ENCODE data around the gene LIN7A. TPM values are rescaled to one million over a fixed set of nuclear protein-coding genes. Genes with fewer than 3 reads are reported as not detected.

The LIN7A gene
- total and polyA plus RNA-seq, 2 of the 8 experiments (the other 6 are each of a cell fraction or from before 2014, with no cell fraction given): 5.8 to 22.0 TPM

DNA sequence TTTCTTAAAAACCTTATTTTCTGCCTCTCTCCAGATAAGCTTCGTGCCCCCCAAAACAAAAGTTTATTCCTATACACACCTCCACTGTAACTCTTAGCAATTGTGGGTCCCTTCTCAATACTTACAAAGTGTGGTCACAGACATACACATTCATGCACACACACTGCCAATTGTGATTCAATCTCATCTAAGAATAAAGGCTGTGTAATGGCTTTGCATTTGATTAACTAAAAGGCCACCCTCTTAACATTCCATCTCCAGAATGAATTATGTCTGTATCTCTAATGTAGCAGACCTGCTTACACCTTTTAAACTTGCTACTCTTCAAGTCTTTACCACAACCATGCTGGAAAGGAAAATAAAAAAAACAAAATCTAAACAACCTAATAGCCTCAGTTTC lies 171.5 kb downstream of the LIN7A start:
- no peak overlapping the region for H3K4ac ChIP-seq (replicated peaks; ENCODE audit: insufficient read length, low read depth, low read length)
- ChIA-PET CTCF (ENCODE audit: partially characterized antibody) (interaction anchor here (0.8 kb wide), 1 partner anchor 126 kb away, joined by 3 read pairs; no protein-coding TSS in a partner anchor), POLR2A (ENCODE audit: partially characterized antibody) (no interaction called here)
- no peak overlapping the region for H3K4me3 ChIP-seq (ENCODE audit: extremely low read depth in 1 of 4, insufficient read depth in 2 of 4, low read depth in 3 of 4, low read length in 4 of 4)
- 74% methylated on average over 1 of the region's 1 CpG; no CpG with 5 or more reads in 1 of the 2 experiments for WGBS, 2 experiments (ENCODE audit: extremely low coverage in 1 of 2, insufficient coverage in 1 of 2, insufficient read length in 1 of 2, insufficient replicate concordance in 2 of 2, low coverage in 1 of 2, low lambda C conversion rate in 2 of 2, missing lambda C conversion rate in 1 of 2)
- H4K5ac ChIP-seq (ENCODE audit: insufficient read length, low read depth, low read length): no peak overlapping the region
- H3K56ac ChIP-seq (replicated peaks; ENCODE audit: insufficient read length, low read depth, low read length): no peak overlapping the region
- H3K14ac ChIP-seq (ENCODE audit: insufficient read length): no peak overlapping the region
- no peak overlapping the region for H3K9ac ChIP-seq (replicated peaks in 1 of 4; ENCODE audit: extremely low read depth in 1 of 4, low read depth in 3 of 4, low read length in 3 of 4)
- H2BK5ac ChIP-seq (ENCODE audit: low read depth, low read length): no peak overlapping the region
- H2BK20ac ChIP-seq (ENCODE audit: low read length): no peak overlapping the region
- no peak overlapping the region for H4K8ac ChIP-seq (ENCODE audit: extremely low read depth, insufficient read depth, low read length)
- no peak overlapping the region for H2BK15ac ChIP-seq (ENCODE audit: low read length)
- no peaks in the 10 kb centered on the region for H3K27me3 ChIP-seq (replicated peaks in 1 of 4; ENCODE audit: control insufficient read depth in 3 of 4, extremely low read depth in 1 of 4, insufficient read depth in 3 of 4, low read length in 3 of 4)
- no peak overlapping the region for H3K27ac ChIP-seq (ENCODE audit: low read depth, low read length)
- no peaks in the 10 kb centered on the region for H3K23me2 ChIP-seq (ENCODE audit: low read depth, low read length)
- peaks cover 0 to 10% (median 5%) of the 10 kb centered on the region in 4 experiments; a peak in 3 of 7 replicates for H3K4me1 ChIP-seq (replicated peaks in 1 of 4; ENCODE audit: control insufficient read depth in 3 of 4, insufficient read depth in 4 of 4, low read length in 3 of 4)
- no peak overlapping the region for H4K91ac ChIP-seq (replicated peaks; ENCODE audit: insufficient read length, low read length)
- H4K20me1 ChIP-seq (replicated peaks in 1 of 2; ENCODE audit: control insufficient read depth in 1 of 2, insufficient read depth in 2 of 2, low read length in 2 of 2): no peaks in the 10 kb centered on the region
- no peak overlapping the region for H2AFZ ChIP-seq (ENCODE audit: low read length)
- no peak overlapping the region for H2AK5ac ChIP-seq (ENCODE audit: low read depth, low read length)
- H3K36me3 ChIP-seq (ENCODE audit: control insufficient read depth in 2 of 4, insufficient read depth in 4 of 4, low read length in 3 of 4): no peaks in the 10 kb centered on the region
- no peak overlapping the region for H3K23ac ChIP-seq (ENCODE audit: insufficient read length)
- no peak overlapping the region for H2BK12ac ChIP-seq (ENCODE audit: low read depth, low read length)
- no peak overlapping the region for H2BK120ac ChIP-seq (replicated peaks; ENCODE audit: low read depth, low read length)
- DNase-seq (ENCODE audit: low read depth in 1 of 2, low spot score in 2 of 2): no peak
- no peak overlapping the region for H3K18ac ChIP-seq (ENCODE audit: extremely low read depth, low read length)
- no peak for FAIRE-seq
- no peaks in the 10 kb centered on the region for H3K79me2 ChIP-seq (ENCODE audit: control insufficient read depth in 1 of 2, insufficient read depth in 2 of 2, low read length in 2 of 2)
- H3K4me2 ChIP-seq (ENCODE audit: insufficient read depth in 1 of 2, low read depth in 2 of 2, low read length in 2 of 2): no peak overlapping the region
- H3K9me3 ChIP-seq (ENCODE audit: insufficient read depth in 2 of 2, low read depth in 1 of 2, low read length in 1 of 2): no peaks in the 10 kb centered on the region
- no peaks in the 10 kb centered on the region for H3K79me1 ChIP-seq (ENCODE audit: low read depth, low read length)
